Neural progenitor cell (in vitro differentiated cells): ENCODE results near the gene RPGR. TPM values are rescaled to one million over a fixed set of nuclear protein-coding genes. Genes with fewer than 3 reads are reported as not detected.

Experiments
- DNase-seq: peaks from one replicate; pipeline ENCODE4 v3.0.0-alpha.2; 2016; ENCODE audit warnings: low spot score
- H2AFZ ChIP-seq: fragments of 200-600 bp; sonication (generic); replicated peaks from 2 replicates; pipeline ENCODE4 v1.6.1; 2016; ENCODE audit warnings: antibody characterized with exemption
- H3F3A ChIP-seq: fragments of 200-600 bp; sonication (generic); 2 replicates; pipeline ENCODE4 v1.6.1; 2016; ENCODE audit warnings: antibody characterized with exemption, low read depth
- H3K27ac ChIP-seq: fragments of 200-600 bp; sonication (generic); 2 replicates; pipeline ENCODE4 v1.5.1; 2016; ENCODE audit warnings: mild to moderate bottlenecking
- H3K27me3 ChIP-seq: fragments of 200-600 bp; sonication (generic); 2 replicates; pipeline ENCODE4 v1.6.1; 2016; ENCODE audit warnings: mild to moderate bottlenecking, moderate library complexity
- H3K36me3 ChIP-seq: fragments of 200-600 bp; sonication (generic); 2 replicates; pipeline ENCODE4 v1.5.1; 2016
- H3K4me1 ChIP-seq: fragments of 200-600 bp; sonication (generic); 2 replicates; pipeline ENCODE4 v1.6.1; 2016; ENCODE audit warnings: mixed run types
- H3K4me2 ChIP-seq: fragments of 200-600 bp; sonication (generic); 2 replicates; pipeline ENCODE4 v1.6.1; 2016
- H3K4me3 ChIP-seq: fragments of 200-600 bp; sonication (generic); 2 replicates; pipeline ENCODE4 v1.5.1; 2016
- H3K79me2 ChIP-seq: fragments of 200-600 bp; sonication (generic); 2 replicates; pipeline ENCODE4 v1.6.1; 2016; ENCODE audit warnings: low read depth
- H3K9ac ChIP-seq: fragments of 200-600 bp; sonication (generic); 2 replicates; pipeline ENCODE4 v1.6.1; 2016
- H3K9me3 ChIP-seq: fragments of 200-600 bp; sonication (generic); 2 replicates; pipeline ENCODE4 v1.5.1; 2016; ENCODE audit warnings: low read depth
- H4K20me1 ChIP-seq: fragments of 200-600 bp; sonication (generic); 2 replicates; pipeline ENCODE4 v1.6.1; 2016; ENCODE audit warnings: low read depth
- H3K27ac Mint-ChIP-seq: 3 replicates; pipeline ENCODE4 v1.8.0; 2021; ENCODE audit warnings: mixed read lengths
- H3K27me3 Mint-ChIP-seq: 2 replicates; pipeline ENCODE4 v1.8.0; 2022; ENCODE audit warnings: low read depth, mild to moderate bottlenecking, inconsistent platforms, moderate library complexity, mixed read lengths; ENCODE audit not compliant: insufficient read depth
- H3K36me3 Mint-ChIP-seq: 3 replicates; pipeline ENCODE4 v1.8.0; 2021; ENCODE audit warnings: mixed read lengths
- H3K4me1 Mint-ChIP-seq: 3 replicates; pipeline ENCODE4 v1.8.0; 2021; ENCODE audit warnings: mixed read lengths
- H3K4me3 Mint-ChIP-seq: 3 replicates; pipeline ENCODE4 v1.8.0; 2021; ENCODE audit warnings: mild to moderate bottlenecking, moderate library complexity, mixed read lengths
- H3K9me3 Mint-ChIP-seq: 3 replicates; pipeline ENCODE4 v1.8.0; 2020; ENCODE audit warnings: mixed read lengths
- CTCF ChIP-seq: fragments of 200-600 bp; sonication (generic); IDR thresholded peaks from 2 replicates; pipeline ENCODE4 v1.5.1; 2017; ENCODE audit warnings: antibody characterized with exemption, mild to moderate bottlenecking
- EZH2 ChIP-seq: fragments of 200-600 bp; sonication (generic); IDR thresholded peaks from 2 replicates; pipeline ENCODE4 v1.6.1; 2017; ENCODE audit warnings: antibody characterized with exemption, mild to moderate bottlenecking, moderate library complexity
- EZH2phosphoT487 ChIP-seq: fragments of 200-600 bp; sonication (generic); IDR thresholded peaks from 2 replicates; pipeline ENCODE4 v1.6.1; 2017; ENCODE audit warnings: antibody characterized with exemption
- total RNA-seq: library from RNA; depleted of rRNA; stranded (reverse); fragments of >200 nt; gene quantifications from 2 replicates; pipeline ENCODE4 v1.2.3, GENCODE V29; 2015; ENCODE audit warnings: low replicate concordance

Gene RPGR
- total RNA-seq, 1 donor from 2014 or later: 17.4 TPM

GRCh38 chrX:38277136-38277535 is 50.2 kb downstream of the RPGR start:
- no peak for DNase-seq
- Mint-ChIP-seq H3K27ac (no peak overlapping the region), H3K27me3 (no peaks in the 10 kb centered on the region), H3K4me1 (peaks cover 5% of the 10 kb centered on the region), H3K9me3 (no peaks in the 10 kb centered on the region), H3K36me3 (no peaks in the 10 kb centered on the region), H3K4me3 (no peak overlapping the region)
- Histone ChIP-seq H2AFZ (no peak overlapping the region), H3K9me3 (no peaks in the 10 kb centered on the region), H3K9ac (no peak overlapping the region), H3K79me2 (no peaks in the 10 kb centered on the region), H3F3A (no peaks in the 10 kb centered on the region), H3K27ac (no peak overlapping the region), H4K20me1 (no peaks in the 10 kb centered on the region), H3K4me1 (no peaks in the 10 kb centered on the region), H3K27me3 (no peaks in the 10 kb centered on the region), H3K4me3 (no peak overlapping the region), H3K36me3 (no peaks in the 10 kb centered on the region), H3K4me2 (no peak overlapping the region)
- TF ChIP-seq CTCF (no peak), EZH2 (no peak), EZH2phosphoT487 (no peak)

GRCh38 chrX:38276089-38276488 is 51.2 kb downstream of the RPGR start:
- Histone ChIP-seq H3K9ac (no peak overlapping the region), H3K4me1 (no peaks in the 10 kb centered on the region), H3F3A (no peaks in the 10 kb centered on the region), H2AFZ (no peak overlapping the region), H3K4me2 (no peak overlapping the region), H3K36me3 (no peaks in the 10 kb centered on the region), H3K27me3 (no peaks in the 10 kb centered on the region), H3K4me3 (no peak overlapping the region), H3K27ac (no peak overlapping the region), H4K20me1 (no peaks in the 10 kb centered on the region), H3K9me3 (no peaks in the 10 kb centered on the region), H3K79me2 (no peaks in the 10 kb centered on the region)
- TF ChIP-seq CTCF: no peak
- DNase-seq: no peak
- no peaks in the 10 kb centered on the region for H3K36me3 Mint-ChIP-seq
- no peak overlapping the region for H3K27ac Mint-ChIP-seq
- H3K27me3 Mint-ChIP-seq: no peaks in the 10 kb centered on the region
- H3K9me3 Mint-ChIP-seq: no peaks in the 10 kb centered on the region
- H3K4me3 Mint-ChIP-seq: no peak overlapping the region
- H3K4me1 Mint-ChIP-seq: peaks cover 5% of the 10 kb centered on the region

GRCh38 chrX:38275615-38276014 is 51.7 kb downstream of the RPGR start:
- Mint-ChIP-seq H3K4me1 (peaks cover 5% of the 10 kb centered on the region), H3K27me3 (no peaks in the 10 kb centered on the region), H3K27ac (no peak overlapping the region), H3K4me3 (no peak overlapping the region), H3K36me3 (no peaks in the 10 kb centered on the region), H3K9me3 (no peaks in the 10 kb centered on the region)
- no peak overlapping the region for H3K27ac ChIP-seq
- H3K9ac ChIP-seq: no peak overlapping the region
- H3F3A ChIP-seq: no peaks in the 10 kb centered on the region
- H3K27me3 ChIP-seq: no peaks in the 10 kb centered on the region
- H3K4me1 ChIP-seq: no peaks in the 10 kb centered on the region
- no peaks in the 10 kb centered on the region for H3K79me2 ChIP-seq
- no peaks in the 10 kb centered on the region for H4K20me1 ChIP-seq
- no peak for DNase-seq
- TF ChIP-seq EZH2 (no peak), CTCF (no peak), EZH2phosphoT487 (no peak)
- no peak overlapping the region for H2AFZ ChIP-seq
- H3K9me3 ChIP-seq: no peaks in the 10 kb centered on the region
- H3K36me3 ChIP-seq: no peaks in the 10 kb centered on the region
- H3K4me3 ChIP-seq: no peak overlapping the region
- no peak overlapping the region for H3K4me2 ChIP-seq

GRCh38 chrX:38273453-38273852 is 53.9 kb downstream of the RPGR start:
- H3K4me3 ChIP-seq: no peak overlapping the region
- H3K4me2 ChIP-seq: no peak overlapping the region
- Mint-ChIP-seq H3K9me3 (no peaks in the 10 kb centered on the region), H3K4me1 (no peaks in the 10 kb centered on the region), H3K27me3 (no peaks in the 10 kb centered on the region), H3K4me3 (no peak overlapping the region), H3K36me3 (no peaks in the 10 kb centered on the region), H3K27ac (no peak overlapping the region)
- no peaks in the 10 kb centered on the region for H3F3A ChIP-seq
- no peaks in the 10 kb centered on the region for H3K79me2 ChIP-seq
- no peak overlapping the region for H3K27ac ChIP-seq
- no peak for DNase-seq
- peaks cover 4% of the 10 kb centered on the region for H3K9me3 ChIP-seq
- H4K20me1 ChIP-seq: no peaks in the 10 kb centered on the region
- H3K36me3 ChIP-seq: no peaks in the 10 kb centered on the region
- TF ChIP-seq EZH2: no peak
- no peaks in the 10 kb centered on the region for H3K4me1 ChIP-seq
- no peak overlapping the region for H2AFZ ChIP-seq
- H3K27me3 ChIP-seq: no peaks in the 10 kb centered on the region
- H3K9ac ChIP-seq: no peak overlapping the region
